GM12865 (cell line): ENCODE measurements around the gene LONP2.
A peak's percentile ranks its signal among the peaks of the same experiment; 100 is the strongest.

Source experiments
- DNase-seq: peaks from one replicate; pipeline ENCODE4 v3.0.0; 2010; ENCODE audit warnings: low read depth
- H3K4me3 ChIP-seq: 2 replicates; pipeline ENCODE4 v1.5.1; 2011; ENCODE audit warnings: mild to moderate bottlenecking, low read depth, low read length, control low read depth
- CTCF ChIP-seq: IDR thresholded peaks from 2 replicates; pipeline ENCODE4 v1.5.1; 2011; ENCODE audit warnings: low read length, control low read depth, low read depth, inconsistent platforms; ENCODE audit not compliant: insufficient read depth; ENCODE audit errors: missing control alignments

The LONP2 gene

DNA sequence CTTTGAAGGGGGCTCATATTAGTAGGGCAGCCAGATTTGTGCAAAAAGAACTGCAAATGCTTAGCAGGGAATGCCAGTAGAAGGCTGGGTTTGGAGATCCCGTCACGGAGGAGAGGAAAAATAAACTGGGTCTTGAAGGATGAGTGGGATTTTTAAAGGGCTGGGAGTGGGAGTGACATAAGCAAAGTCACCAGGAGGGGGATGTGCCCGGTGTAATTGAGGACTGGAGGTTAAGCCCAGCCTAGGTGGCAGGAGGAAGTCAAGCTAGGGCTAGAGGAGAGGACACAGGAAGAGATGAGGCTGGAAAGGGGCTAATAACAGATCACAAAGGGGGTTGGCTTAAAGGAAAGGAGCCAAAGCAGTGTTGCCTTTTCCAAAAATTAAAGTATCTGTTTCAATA, 23.2 kb upstream of the LONP2 start:
- no peak for DNase-seq
- no peak for TF ChIP-seq CTCF
- no peak overlapping the region for H3K4me3 ChIP-seq

- no peak for DNase-seq
- no peak overlapping the region for H3K4me3 ChIP-seq
- TF ChIP-seq CTCF: no peak
Observed at GRCh38 chr16:48223490-48223889, 20.6 kb upstream of the LONP2 start.

DNA sequence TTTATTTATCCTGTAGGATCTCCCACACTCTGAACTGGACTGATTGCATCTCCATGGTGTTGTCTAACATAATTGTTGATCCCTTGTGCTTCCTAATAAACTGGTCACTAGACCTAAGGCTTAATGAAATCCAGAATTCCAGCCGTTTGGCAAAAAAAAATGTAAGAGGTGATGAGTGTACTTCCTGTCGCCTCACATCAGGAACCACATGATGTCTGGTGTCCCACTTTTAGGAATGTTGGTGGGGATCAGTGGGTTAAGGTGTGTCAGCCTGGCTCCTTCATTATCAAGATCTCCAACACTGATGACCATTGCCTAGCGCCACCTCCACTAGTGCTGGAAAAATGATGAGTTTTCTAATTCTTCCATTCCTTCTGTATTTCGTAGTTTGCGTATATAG, 18.6 kb upstream of the LONP2 start:
- H3K4me3 ChIP-seq: no peak overlapping the region
- DNase-seq: no peak
- TF ChIP-seq CTCF: no peak

DNA sequence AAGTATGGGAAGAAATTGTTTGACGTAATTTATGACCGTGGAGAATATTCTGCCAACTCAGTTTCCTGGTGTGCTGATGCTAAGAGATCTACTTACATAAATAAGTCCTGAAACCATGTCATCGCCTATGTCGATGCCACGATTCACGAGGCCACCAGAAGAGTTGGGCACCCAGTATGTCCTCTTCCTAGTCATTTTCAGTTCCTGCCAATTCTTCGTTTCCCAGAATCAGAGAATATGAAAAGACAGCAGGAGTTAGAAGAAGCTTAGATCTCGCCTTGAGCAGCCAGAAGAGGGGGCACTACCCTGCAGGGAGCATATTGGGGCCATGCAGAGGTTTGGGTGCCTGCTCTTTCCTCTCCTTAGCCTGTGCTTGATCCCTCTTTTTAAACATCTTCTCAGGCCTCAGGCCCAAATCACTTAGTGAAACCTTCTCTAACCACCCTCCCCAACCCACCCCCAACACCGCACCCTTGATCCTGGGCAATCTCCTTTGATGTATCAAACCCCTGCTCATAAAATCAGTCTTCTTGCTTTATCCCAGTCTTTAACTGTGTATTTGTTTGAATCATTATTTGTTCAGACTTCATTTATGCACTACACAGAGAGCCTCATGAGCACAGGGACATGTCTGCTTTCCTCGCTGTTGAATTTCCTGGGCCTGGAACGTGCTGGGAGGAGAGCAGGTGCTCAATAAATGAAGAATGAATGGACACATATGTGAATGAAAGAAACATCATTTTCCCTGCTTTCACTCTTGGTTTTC, 12.2 kb upstream of the LONP2 start:
- TF ChIP-seq CTCF: peak; percentile 58
- DNase-seq: peak; percentile 61
- H3K4me3 ChIP-seq: no peak overlapping the region

DNA sequence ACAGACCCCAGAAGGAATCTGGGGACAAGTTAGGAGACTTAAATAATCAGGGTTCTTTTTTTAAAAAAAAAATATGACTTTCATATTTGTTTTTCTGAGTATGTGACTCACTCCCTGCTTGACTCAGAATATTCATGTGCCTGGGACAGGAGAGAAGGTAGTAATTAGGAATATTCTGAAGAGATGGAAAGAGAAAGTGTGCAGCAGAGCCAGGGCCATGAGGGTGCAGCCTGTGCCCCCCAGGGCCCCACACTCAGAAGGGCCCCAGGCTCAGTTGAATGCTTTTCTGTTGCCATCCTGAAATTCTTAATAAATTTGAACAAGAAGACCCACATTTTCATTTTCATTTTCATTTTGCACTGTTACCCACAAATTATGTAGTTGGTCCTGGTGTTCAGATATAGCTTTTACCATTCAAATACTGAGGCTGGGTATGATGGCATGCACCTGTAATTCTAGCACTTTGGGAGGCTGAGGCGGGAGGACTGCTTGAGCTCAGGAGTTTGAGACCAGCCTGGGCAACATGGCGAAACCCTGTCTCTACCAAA, 11.5 kb upstream of the LONP2 start:
- DNase-seq: no peak
- no peak overlapping the region for H3K4me3 ChIP-seq
- no peak for TF ChIP-seq CTCF

DNA sequence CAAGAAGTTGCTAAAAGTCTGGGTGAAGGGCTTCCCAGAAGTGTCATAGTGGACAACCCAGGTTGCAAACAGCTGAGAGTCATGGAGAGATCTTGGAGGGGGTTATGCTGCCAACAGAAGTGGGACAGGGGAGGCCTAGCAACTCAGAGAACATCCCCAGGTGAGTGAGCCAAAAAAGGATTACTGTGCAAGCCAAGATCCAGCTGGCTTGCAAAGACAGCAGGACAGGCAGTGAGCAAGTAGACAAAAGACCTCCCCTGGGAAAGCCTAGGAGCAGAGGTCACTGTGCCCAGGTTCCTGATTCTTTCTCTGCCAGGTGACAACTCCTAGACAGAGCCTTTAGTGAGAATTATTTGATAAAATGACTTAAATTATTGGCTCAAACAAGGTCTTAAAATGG, 9.5 kb upstream of the LONP2 start:
- H3K4me3 ChIP-seq: no peak overlapping the region
- no peak for DNase-seq
- TF ChIP-seq CTCF: no peak

GRCh38 chr16:48235058-48235555, 9.0 kb upstream of the LONP2 start:
- TF ChIP-seq CTCF: no peak
- DNase-seq: no peak
- H3K4me3 ChIP-seq: no peak overlapping the region
